IPS-NIHi7 (cell line): ENCODE measurements around the gene DLK1.

ENCODE experiments used
- DNase-seq: peaks from one replicate; pipeline ENCODE4 v3.0.0; 2012; ENCODE audit warnings: mixed read lengths; ENCODE audit errors: extremely low spot score

DLK1 gene

DNA sequence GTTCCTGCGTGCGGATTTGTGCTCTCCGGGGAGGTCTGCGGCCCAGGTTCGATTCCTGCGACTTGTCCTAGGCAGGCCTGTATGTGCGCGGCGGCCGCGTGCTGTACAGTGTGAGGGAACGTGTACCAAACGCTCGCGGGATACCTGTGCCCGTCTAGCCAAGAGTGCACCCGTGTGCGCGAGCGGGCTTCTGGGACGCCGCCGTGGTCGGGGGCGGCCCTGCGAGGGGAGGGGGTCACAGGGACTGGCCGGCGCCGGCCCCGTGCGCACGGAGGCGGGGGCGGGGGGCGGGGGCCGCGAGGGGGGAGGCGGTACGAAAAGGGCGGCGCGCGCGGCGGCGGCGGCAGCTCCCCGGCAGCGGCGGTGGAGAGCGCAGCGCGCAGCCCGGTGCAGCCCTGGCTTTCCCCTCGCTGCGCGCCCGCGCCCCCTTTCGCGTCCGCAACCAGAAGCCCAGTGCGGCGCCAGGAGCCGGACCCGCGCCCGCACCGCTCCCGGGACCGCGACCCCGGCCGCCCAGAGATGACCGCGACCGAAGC, at the start of gene DLK1:
TSS of gene DLK1 (plus strand) at position 343 of the 536 bp plus-strand sequence. CDS start at position 520, 177 bp downstream.
- peak; percentile 44 for DNase-seq

DNA sequence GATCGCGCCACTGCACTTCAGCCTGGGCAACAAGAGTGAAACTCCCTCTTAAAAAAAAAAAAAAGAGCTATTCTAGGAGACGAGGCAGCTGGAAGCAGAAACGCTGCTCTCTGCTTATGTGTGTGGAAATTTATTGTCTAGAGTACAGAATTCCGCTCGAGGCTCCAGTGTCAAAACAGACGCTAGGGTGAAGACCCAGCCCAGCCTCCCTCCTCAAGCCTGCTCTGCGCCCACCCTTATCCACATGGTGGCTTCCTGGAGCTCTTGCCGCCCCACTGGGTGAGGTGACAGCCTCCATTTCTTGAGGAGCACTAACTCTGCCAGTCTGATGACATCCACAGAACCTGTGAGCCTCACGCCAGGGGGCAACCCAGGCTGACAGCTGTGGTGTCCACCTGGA, 49.5 kb upstream of the DLK1 start:
- DNase-seq, result no peak

DNA sequence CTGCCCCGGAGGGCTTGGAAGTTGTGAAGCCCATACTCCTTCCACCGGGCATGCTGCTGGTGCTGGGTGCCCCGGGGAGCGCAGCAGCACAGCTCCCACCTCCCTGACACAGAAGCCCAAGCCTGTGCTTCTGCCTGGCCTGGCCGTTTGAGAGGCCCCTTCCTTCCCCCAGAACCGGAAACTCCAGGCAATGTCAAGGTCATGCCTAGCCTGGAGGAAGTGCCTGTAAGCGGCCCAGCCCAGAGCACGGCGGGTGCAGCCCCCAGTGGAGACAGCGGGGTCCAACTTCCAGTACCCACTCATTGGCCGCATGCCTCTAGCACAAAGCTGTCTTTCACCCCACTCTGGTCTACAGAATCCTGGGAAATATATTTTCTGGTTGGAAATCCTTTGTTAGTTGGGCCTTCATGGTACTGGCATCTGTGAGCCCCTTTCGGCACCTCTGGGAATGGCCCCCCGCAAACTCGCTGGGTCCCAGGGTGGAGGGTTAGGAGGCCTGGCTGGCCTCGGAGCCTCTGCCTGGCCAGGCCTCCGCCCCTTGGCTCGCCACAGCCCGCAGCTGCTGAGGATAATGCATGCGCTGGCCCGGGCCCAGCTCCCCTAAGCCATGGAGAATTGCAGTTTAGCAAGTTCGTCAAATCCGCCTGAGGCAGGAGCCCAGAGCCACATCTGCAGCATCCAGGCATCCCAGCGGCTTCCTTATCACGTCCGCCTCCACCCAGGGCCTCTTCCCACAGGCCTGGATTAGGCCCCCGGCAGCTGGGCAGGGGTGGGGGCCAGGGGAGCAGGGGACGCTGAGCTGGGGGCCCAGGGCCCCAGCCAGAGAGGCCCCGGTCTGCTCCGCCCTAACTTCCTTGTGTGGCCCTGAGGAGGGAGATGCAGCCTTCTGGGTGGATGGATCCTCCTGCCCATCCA, 48.9 kb upstream of the DLK1 start:
- DNase-seq, result peak; percentile 59

DNA sequence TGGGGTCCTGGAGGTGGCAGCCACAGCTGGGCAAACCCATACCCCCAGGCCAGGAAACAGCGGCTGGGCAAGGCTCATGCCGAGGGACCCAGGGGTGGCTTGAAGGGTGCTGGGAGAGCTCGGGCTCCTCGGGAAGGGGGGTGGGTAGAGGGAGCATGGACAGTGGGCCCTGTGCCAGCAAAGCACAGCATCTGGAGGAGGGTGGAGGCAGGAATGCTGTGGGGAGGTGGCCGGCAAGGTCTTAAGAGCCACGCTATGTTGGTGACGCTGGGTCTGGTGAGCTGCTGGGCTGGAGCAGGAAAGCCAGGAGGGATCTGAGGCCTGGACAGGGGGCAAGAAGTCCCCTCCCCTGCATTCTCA, 48.2 kb upstream of the DLK1 start:
- no peak for DNase-seq

DNA sequence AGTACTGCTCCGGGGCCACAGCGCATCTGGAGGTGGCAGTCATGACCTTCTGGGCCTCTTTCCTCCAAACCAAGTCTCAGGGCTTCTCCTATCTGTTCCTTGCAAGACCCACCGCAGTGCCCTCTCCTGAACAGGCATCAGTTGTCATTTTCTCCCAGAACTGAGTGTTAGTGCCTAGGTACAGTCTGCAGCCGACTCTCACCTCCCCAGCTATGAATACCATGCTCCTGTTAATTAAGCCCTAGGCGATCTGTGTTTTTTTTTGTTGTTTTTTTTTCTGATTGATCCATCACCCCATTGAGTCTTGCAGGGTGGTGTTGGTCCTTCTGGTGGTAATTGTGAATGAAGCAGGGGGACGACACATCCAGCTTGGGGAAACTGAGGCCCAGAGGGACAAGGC, 47.5 kb upstream of the DLK1 start:
- DNase-seq, result no peak

DNA sequence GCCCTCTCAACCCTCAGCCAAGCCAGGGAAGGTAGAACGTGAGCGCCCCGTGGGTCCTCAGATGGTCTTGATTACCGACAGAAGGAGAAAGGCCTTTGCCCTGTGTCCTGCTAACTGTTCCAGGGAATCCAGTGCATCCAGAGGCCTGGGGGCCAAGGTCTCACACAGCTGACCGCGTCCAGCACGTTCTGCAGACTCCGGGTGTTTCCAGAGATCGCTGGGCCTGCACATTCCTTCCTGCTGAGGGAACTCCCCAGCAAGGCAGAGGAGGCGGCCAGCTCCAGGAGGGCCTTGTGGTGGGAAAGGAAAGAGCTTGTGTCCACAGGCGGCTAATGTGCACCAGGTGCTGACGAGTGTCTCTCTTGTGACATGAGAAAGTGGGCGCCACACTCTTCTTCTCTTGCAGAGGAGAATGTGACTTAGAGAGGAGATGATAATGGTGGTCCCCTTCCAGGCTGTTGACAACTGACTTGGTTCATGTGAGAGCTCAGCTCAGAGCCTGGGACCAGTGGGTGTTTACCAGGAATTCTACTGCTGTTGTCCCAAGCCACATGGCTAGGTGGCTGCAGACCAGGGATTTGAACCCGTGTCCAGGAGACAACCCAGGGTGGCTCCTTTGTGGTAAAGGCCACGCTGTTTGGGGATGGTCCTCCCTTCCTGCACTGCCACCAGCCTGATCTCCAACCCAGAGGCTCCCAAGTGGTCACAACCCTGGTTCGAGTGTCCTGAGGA, 46.8 kb upstream of the DLK1 start:
- DNase-seq, result no peak

DNA sequence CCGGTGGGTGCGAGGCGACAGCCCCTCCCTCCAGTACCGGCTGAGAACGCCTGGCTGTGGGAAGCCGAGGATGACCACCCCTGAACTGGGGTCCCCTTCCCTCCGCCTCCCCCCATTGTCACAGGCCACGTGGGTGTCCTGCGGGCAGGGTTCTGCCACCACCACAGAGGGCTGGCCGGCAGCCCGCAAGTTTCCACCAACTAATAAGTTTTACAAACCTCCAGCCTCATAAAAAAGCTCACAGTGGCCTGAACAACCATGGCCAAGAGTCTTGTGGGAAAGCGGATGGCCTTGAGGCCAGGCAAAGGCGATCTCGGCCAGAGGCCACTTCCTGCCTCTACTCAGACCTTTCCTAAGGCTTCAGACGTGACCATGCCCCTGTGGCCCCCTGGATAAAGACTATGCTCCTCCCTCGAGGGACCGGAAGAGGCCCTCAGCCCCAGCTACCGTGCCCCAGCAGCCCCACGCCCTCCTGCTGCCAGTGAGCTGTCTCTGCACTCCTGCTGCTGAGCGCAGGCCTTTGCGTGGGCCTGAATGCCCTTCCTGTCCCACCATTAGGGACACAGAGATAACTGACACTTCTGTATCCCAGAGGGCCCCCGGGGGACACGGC, 46.1 kb upstream of the DLK1 start:
- DNase-seq, result no peak

DNA sequence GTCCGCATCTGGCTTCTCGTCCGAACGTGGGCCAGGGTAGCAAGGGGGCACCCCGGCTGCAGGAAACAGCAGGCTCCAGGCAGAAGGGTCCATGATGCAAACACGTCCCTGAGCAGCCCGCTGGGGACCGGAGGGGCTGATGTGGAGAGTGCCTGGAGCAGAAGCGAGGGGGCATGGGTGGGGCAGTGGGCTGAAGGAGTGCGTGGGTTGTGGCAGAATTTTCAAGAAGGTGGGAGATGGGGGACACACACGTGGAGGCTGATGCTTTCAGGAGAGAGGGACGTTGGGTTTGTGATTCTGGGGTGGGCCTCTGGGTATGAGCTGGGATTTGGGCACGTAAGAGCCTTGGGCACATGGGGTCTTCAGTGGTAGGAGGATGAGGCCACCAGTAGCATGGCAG, 45.6 kb upstream of the DLK1 start:
- no peak for DNase-seq

DNA sequence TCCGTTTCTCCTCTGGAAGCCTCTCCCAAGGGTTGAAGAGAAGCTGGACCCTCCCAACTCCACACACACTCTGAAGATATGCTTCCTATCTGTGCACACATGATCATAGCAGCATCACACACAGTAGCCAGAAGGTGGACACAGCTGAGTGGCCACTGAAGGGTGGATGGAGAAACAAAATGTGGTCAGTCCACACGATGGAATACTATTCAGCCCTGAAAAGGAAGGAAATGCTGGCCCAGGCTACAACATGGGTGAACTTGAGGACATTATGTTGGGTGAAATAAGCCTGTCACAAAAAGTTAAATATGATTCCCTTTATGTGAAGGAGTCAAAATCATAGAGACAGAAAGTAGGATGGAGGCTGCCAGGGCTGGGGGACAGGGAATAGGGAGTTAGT, 43.9 kb upstream of the DLK1 start:
- DNase-seq, result no peak

DNA sequence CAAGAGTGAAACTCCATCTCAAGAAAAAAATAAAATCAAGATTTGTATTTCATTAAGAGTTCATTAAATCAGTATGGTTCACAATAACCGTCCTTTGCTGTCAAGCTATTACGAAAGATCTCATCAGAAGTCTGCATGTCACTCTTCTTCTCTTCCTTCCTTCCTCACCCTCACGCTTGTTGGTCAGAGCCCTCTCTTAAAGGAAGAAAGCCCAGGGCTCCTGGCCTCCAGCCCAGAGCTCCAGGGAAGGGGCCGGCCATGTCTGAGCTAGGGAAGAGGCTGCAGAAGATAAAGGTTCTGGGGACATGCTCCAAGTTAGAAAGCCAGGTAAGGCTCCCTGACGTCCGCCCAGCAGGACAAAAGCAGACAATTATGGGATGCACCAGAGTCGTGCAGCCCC, 43.1 kb upstream of the DLK1 start:
- no peak for DNase-seq

DNA sequence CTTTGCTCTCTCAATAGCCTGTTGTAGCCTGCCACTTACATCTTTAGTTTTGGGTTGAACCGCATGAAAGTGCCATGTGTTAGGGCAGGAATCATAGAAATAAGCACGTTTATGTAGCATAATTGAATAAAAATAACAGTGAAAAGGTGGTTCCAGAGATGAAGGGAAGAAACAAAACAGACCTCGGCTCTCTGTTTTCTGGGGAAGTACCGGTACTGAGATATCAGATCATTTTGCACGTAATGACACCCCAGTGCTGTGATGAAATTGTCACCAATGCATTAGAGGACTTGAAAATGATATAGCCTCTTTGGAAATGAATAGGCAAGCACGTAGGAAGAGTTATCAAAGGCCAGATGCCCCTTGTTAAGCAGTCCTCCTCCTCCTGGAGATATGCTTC, 42.5 kb upstream of the DLK1 start:
- no peak for DNase-seq

DNA sequence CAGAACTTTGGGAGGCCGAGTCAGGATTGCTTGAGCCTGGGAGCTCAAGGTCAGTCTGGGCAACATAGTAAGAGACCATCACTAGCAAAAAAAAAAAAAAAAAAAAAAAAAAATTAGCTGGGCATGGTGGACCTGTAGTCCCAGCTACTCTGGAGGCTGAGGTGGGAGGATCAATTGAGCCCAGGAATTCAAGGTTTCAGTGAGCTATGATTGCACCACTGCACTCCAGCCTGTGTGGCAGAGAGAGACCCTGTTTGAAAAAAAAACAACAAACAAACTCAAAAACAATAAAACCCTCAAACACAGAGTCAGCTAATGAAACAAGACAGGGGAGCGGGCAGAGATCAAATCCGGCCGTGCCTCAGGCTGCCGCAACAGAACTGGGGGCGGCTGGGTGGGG, 41.7 kb upstream of the DLK1 start:
- DNase-seq, result no peak

DNA sequence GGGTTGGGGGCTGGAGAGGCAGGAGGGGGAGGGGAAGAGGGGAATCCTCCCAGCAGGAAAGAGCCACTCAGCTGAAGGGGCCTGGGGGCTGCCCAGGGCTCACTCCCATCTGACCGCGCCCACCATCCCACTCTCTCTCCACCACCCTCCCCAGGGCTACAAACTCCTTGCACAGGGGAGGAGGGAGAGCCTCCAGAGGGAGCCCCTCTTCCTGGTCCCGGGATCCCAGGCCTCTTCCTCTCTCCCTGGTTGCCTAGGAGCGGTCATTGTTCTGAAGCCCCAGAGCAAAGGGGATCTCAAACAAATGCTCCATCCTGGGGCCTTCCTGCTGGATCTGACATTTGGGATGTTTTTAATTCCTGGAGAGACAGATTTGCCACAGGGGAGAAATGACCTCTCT, 39.8 kb upstream of the DLK1 start:
- DNase-seq, result no peak

DNA sequence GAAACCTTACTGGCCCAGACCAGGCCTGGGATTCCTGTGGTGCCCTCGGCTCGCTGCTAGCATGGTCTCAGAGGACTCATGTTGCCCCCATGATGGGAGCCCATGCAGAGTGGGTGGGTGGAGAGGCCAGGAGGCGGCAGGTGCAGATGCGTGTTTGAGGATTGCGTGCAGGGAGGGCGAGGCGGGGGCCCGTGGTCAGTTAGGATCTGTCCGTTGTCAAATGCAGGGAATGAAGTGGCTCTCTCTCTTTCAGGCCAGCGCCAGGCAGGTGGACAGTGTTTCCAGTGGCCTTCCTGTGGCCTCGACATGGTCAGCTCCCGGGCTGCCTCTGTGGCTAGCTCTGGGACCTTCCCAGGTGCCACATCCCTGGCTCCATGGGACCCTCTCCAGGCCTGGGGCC, 39.3 kb upstream of the DLK1 start:
- no peak for DNase-seq

DNA sequence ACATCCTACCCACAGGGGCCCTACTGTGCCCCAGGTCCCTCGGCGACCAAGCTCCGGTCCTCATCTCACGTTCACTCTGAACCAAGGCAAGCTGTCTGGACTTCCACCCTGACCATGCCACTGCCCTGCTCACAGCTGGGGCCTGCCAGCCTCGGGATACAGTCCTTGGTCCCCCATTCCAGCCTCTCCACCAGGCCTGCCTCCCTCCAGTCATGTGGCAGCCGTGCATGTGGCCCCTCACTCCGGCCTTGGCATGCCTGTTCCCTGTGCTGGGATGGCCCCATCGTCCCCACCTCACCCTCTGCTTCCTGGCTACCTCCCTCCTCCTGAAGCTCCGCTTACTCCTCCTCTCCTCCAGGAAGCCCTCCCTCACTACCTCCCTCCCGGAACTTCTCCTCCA, 38.6 kb upstream of the DLK1 start:
- no peak for DNase-seq

DNA sequence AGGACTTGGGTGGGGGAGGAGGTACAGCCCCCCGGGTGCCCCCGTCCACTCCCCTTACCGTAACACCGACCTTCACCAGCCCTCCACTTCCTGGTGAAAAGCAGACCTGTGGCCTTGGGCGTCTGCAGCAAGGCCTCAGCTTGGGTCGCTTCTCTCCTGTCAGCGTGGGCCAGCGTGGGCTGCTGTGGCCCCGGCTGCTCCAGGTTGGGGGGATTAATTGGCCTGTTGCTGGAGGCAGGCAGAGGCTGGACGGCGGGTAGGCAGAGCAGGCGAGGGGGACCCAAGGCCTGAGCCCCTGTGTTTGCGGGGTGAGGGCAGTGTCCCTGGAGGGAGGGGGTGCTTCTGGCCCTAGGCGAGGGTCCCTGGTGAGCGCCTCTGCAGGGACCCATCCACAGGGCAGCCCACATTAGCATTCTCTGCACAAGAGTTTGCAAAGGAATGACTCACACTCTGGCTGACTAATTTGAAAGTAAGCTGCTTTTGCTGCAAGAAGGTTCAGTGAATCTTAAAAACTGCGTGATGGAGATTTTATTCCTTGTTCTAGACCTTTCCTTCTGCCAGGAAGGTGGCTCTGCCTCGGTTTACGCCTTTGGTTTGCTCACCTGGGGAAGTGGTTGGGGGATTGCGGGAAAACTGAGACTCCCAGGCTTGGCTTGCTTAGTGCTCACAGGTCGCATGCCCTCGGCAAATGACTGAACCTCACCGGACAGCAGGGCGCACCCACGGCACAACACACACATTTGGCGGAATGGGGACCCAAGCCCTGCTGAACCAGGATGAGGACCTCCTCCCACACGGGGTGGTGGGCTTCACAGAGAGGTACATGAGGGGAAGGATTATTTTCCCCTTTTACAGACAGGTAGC, 37.9 kb upstream of the DLK1 start:
- no peak for DNase-seq

DNA sequence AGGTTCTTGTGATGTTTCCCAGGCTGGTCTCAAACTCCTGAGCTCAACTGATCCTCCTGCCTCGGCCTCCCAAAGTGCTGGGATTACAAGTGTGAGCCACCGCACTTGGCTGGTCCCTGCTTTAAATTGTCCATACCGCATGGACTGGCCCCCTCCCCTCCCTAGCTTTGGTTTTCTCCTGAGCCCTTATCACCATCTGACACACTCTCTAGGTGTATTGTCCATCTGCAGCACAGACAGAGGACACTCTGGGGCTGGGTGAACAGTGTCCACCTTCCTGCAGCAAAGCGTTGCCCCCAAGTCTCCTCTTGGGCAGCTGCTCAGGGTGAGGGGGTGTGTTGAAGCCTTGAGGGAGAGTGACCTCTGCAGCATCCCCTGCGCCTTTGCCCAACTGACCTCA, 36.0 kb upstream of the DLK1 start:
- DNase-seq, result no peak

DNA sequence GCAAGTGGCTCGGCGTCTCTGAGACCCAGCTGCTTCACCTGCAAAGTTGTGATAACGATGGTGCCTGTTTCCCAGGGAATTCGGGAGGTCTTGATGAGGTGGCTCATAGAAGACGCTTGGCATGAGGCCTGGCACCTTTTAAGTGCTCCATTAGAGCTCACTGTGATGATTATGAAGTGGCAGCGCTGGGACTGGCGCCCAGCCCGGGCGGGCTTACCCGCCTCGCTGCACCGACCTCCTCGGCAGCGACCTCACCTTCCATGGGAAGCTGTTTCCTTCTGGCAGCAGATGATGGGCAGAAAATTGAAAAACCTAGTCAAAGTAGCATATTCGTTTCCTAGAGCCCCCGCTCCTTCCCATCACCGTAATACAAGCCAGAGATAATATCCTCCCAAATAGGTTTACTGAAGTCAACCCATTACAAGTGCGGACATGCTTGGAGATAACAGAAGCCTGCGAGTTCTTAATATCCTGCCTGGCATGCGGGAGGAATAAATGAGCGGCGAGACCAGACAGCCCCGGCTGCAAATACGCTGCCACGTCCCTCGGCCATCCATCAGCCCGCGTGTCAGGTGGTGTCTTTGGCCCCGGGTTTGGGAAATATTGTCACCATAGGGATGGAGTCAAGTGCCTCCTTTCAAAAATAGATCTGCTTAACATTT, 35.2 kb upstream of the DLK1 start:
- DNase-seq, result no peak

DNA sequence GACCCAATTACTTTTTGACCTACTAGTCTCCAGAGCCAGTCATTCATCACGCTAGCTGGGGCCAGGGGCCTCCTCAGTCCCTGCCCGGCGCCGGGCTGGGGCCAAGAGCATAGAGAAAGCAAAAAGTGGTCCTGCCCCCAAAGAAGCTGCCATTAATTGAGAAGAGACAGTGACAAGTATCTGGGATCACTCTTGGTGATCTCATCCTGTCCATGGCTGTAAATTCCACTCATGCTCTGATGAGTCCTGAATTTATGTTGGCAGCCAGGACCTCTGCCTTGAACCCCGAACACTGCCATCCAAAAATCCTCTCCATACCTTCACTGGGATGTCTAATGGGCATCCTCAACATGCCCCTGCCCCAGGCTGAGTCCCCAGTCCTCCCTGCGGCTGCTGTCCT, 34.4 kb upstream of the DLK1 start:
- no peak for DNase-seq

DNA sequence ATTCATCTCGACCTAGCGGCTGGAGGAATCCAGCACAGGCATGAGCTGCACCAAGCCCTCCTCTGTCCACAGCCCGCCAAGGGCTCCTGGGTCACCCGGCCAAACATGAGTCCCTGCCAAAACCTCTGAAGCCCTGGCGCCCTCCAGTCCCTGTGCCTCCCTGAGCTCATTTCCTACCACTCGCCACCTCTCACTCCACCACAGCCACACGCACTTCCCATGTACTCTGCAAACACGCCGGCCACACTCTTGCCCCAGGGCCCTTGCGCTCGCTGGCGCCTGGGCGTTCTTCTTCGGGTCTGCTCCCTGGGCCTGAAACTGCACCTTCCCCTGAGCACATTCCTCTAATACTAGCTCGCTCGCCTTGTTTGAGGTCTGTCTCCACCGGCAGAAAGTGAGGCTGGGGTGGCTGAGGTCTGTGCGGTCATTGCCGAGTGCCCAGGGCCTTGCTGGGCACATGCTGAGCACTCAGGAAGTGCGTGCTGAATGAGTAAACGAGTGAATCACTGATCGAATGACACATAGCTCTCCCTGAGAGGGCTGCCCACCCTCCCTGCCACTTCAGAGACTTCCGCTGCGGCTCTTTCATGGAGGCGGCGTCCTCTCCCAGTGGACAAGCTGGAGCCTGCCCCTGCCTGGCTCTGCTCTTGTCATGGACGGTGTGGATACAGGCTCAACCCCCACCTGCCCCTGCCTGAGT, 33.7 kb upstream of the DLK1 start:
- DNase-seq, result peak; percentile 43
